ENCODE measurements around the gene ASPHD2.
"Not testable (repeated sequence)": the region's sequence is repeated elsewhere in the genome, so short reads cannot be mapped to it uniquely, and the experiment has no call there.

The ASPHD2 gene, protein sequence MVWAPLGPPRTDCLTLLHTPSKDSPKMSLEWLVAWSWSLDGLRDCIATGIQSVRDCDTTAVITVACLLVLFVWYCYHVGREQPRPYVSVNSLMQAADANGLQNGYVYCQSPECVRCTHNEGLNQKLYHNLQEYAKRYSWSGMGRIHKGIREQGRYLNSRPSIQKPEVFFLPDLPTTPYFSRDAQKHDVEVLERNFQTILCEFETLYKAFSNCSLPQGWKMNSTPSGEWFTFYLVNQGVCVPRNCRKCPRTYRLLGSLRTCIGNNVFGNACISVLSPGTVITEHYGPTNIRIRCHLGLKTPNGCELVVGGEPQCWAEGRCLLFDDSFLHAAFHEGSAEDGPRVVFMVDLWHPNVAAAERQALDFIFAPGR

DNA sequence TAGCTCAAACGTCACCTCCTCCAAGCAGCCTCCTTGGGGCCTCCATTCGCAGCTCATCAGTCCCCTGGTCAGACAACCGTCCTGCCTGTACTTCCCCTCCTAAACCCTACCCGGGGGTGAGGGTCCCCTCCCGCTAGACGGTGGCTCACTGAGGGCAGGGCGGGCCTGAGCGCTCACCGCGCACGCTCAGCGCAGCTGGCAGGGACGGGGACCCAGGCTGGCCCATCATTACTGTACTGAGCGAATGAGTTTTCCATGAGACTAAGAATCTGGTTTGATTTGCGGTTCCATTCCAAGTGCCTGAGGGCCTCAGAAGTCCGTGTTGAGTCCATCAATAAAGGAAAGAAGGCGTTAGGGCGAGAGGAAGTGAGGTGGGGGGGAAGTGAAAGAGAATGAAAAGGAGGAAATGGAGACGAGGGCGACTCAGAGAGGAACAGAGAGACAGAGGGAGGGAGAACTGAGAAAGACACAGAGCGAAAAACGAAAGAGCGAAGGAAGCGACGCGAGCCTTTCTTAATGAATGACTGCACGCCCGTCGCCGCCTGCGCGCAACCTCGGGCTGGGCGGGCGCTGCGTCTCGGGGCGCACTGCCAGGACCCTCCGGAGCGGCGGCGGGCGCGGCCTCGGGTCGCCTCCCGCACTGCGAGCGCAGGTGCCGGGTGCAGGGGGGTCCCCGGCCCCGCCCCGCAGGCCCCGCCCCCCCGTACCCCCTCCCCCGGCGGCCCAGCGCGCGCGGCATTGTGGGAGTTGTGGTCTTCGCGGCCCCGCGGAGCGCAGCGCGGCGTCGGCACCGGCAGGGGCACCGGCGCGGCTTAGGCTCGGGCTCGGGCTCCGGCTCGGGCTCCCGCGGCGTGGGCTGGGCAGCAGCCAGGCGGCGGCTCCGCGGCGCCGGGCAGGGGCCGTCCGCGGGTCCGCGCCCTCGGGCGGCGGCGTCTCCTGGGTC, at the start of gene ASPHD2:
ASPHD2 (plus strand) TSS at position 746 of the 943 bp plus-strand sequence. CDS start 4,356 bp downstream, outside the sequence.
- peak; percentile 83 for DNase-seq

DNA sequence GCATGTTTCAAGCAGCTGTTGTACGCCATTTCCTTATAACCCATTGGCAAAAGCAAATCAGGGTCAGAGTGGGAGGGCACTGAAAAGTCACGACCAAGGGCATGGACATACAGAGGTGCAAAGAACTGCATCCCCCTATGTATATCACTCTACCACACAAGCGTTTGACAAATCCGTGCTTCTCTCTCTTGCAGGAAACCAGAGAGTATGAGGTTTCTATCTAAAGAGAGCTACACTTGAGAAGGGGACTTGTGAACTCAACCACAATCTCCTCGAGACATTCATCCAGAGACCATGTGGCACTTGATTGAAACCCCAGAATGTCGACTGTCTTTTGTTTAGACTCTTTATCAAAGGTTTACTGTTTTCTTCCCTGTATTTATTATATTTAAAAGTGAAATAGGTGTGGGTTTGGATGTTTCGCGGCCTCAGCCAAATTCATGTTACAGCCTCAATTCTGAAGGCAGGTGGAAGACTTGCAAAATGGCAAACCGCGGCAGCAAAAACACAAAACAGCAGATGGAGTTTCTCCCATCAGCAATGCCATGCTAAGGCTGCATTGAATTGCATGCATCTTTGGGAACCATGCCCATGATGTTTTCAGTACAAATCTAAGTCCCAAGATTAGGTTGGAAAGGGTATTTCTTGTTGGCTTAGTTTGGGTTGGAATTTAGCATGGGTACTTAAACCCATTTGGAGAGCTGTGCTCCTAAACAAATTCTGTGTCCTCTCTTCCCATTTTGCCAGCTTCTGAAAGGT, 48.8 kb upstream of the ASPHD2 start:
- DNase-seq: no peak

DNA sequence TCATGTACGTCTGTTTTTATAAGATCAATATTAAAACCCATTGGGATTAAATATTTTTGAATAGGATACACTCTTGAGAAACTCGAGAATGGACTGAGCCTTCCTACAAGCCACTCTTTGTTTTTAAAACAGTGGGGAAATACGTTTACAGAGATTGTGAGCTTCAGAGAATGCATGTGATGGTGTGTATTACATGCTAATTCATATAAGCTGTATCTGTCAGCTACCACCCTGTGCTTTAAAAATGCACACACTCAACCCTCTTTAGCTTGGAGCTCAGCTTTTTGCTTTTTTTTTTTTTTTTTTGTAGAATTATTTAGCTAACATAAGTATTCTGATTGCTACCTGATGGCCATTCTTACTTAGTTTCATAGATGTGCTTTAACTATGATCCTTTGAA, 46.3 kb upstream of the ASPHD2 start:
- DNase-seq: no peak

- DNase-seq: no peak
Measured at GRCh38 chr22:26383968-26384556, 45.0 kb upstream of the ASPHD2 start.

- DNase-seq: no peak
Measured at GRCh38 chr22:26385164-26385563, 43.9 kb upstream of the ASPHD2 start.

GRCh38 chr22:26389125-26389524, 39.9 kb upstream of the ASPHD2 start:
- no peak for DNase-seq

DNA sequence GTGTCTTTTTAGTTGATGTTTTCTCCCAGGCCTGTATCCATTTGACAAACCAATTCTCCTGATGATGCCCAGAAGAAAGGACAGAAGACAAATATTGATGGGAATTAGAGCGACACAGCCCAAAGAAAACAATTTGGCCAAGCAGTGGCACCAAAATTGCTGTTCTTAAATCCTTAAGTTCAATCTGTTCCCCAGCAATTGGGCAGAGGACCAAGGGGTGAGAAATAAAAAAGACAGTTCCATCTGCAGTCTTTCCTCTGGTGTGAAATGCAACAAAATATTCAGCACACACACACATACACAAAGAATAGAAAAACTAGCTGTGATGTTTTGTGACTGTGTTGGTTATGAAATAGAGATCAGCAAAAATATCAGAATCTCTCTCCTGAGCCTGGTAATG, 38.0 kb upstream of the ASPHD2 start:
- no peak for DNase-seq

DNA sequence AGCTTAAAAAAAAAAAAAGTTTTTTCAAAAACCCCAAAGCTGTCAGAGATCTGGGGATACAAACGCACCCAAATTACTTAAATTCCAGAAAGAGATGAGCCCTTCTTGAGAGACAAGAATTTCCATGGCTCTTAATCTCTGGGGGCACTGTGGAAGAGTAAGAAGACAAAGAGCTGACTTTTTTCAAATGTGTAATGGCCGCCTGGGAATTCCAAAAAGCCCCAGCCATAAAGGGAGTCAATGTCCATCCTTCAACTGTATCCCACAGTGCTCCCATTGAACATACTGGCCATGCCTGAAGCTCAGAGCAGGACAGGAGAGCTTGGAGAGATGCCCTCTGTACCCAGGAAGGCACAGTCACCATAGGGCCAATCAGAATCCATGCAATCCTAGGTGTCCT, 37.4 kb upstream of the ASPHD2 start:
- DNase-seq: no peak

DNA sequence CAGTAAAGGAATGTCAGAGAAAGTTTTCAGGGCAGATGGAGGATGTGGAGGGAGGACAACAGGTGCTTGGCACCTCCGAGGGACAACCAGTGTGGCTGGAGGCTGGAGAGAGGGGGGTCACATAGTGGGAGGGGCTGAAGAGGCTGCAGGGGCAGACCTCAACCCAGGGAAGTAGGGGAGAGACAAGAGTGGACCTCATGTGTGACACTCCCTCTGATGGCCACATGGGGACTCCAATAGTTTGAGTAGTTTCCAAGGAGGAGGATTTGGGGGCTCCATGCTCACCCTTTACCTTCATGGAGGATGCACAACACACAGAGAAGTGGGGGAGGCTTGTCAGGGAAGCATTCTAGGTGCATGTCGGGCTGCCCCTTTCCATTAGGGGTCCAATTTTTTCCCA, 35.1 kb upstream of the ASPHD2 start:
- DNase-seq: no peak

GRCh38 chr22:26394777-26395176, 34.3 kb upstream of the ASPHD2 start:
- DNase-seq: no peak

DNA sequence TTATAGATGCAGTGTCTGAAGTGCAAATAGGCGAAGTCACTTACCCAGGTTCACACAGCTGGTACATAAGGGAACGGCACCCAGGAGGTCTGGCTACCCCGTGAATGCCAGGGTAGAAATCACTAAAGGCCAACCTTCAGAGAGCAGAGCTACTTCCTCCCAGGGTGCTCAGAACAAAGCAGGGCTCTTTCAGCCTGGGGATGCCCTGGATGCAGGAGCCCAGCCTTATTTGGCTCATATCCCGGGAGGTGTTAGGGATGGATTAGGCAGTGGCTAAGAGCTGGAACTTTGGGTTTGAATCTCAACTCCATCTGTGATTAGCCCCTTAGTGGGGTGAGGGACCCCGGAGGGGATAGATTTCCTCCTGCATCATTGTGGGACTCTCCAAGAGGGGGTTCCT, 33.1 kb upstream of the ASPHD2 start:
- DNase-seq: no peak

DNA sequence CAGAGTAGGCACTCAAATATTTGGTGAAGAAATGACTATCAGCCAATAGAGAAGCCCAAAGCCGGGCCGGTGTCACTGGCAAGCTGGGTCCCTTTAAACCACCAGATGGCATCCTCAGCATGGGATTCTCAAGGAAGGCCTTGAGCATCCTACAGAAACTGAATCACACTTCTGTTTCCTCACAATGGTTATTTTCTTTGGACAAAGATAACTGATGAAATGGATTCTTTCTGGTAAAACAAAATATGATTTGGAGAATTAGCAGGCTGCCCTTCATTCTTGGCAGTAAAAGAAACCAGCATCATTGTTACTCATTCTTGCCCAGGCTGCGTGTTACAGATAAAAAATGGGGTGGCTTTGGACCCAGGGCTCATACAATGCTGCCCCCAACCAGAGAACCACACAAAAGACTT, 30.3 kb upstream of the ASPHD2 start:
- DNase-seq: peak; percentile 68

DNA sequence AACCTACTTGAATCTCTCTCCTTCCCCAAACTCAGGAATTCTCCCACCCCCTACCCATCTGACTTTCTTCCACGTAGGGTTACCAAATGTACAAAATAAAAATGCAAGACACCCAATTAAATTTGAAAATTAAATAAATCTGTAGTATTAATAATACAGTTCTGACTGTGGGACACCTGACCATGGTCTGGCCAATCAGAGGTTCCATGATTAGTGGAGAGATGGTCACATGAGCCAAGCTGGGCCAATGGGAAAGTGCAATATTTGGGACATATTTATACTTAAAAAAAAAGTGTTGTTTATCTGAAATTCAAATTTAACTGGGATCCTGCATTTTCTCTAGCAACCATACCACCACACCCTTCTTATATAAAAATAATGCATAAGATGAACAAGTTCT, 29.8 kb upstream of the ASPHD2 start:
- no peak for DNase-seq

GRCh38 chr22:26401726-26402125, 27.3 kb upstream of the ASPHD2 start:
- no peak for DNase-seq

DNA sequence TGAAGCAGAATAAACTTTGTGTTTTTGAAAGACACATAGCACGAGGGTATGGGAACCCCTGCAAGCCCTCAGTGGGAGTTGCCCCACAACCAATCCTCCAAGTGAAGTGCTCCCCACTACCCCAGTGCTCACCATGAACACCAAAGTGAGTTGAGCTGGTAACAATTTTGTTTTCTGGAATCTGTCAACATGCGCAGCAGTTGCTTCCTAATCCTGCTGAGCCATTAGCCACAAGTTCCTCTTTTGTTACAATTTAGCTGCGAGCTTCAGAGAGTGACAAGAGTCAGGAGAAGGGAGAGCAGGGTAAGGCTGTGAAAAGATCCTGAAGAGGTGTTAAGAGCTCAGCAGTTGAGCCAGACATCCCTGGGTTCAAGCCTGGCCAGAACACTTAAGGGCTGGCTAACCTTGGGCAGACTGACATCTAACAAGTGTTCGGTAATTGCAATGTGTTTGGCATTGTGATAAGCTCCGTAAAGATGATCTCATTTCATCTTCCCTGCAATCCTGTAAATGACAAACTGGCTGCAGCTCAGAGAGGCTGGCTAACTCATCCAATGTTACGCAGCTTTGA, 24.1 kb upstream of the ASPHD2 start:
- DNase-seq: peak; percentile 6

DNA sequence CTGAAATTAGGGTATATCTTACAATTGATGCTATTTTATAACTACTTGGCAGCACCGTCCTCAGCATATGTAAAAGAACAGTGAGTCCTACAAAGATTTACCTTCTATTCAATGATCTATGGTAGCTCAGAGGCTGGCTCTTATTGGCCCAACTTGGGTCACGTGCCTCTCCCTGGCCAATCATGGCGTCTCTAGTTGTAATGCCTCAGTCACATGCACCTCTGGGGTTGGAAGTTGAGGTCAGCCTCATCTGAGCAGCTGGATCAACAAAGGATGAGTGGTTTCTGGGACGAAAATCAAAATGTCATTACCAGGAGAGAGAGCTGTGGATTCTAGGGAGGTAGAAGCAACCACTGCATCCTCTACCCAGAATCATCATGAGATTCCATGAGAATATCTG, 22.9 kb upstream of the ASPHD2 start:
- DNase-seq: no peak

DNA sequence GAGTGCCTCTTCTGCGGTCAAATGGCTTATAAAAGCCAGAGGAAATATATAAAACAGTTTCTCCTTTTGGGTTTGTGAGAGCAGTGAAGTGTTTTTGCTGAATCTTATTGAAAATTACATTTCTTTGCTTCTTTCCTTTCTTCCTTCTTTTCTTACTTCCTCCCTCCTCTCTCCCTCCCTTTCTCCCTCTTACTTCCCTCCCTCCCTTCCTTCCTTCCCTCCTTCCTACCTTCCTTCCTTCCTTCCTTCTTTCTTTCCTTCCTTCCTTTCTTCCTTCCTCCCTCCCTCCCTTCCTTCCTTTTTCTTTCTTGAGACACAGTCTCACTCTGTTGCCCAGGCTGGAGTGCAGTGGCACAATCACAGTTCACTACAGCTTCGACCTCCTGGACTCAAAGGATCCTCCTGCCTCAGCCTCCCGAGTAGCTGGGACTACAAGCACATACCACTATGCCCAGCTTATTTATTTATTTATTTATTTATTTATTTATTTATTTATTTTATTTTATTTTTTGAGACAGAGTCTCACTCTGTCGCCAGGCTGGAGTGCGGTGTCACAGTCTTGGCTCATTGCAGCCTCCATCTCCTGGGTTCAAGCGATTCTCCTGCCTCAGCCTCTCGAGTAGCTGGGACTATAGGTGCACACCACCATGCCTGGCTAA, 20.4 kb upstream of the ASPHD2 start:
- not testable (repeated sequence) for DNase-seq

GRCh38 chr22:26409719-26410335, 19.2 kb upstream of the ASPHD2 start:
- DNase-seq: no peak

GRCh38 chr22:26410386-26410785, 18.7 kb upstream of the ASPHD2 start:
- no peak for DNase-seq

DNA sequence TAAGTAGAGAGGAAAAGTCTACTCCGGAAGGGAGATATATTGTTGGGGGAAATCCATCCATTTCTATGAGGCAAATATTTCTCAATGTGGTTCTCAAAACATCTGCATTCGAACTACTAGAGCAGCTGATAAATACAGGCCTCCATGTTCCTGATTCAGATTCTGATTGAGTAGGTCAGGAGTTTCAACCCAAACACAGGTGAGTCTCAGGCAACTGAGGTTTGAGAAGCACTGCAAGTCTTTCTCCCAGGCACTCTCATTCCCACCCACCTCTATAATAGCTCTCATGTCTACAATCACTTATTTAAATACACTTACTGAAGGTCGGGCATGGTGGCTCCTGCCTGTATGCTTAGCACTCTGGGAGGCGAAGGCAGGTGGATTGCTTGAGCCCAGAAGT, 14.7 kb upstream of the ASPHD2 start:
- no peak for DNase-seq

GRCh38 chr22:26416256-26416655, 12.8 kb upstream of the ASPHD2 start:
- DNase-seq: no peak
